HG02970 (cell line): ENCODE results near the gene OLFML1.
A peak's percentile ranks its signal among the peaks of the same experiment; 100 is the strongest.

Source experiments
- ATAC-seq: cut with Tn5 transposase; IDR thresholded peaks from one replicate; pipeline ENCODE4 v1.9.1; 2021; ENCODE audit warnings: mild to moderate bottlenecking, moderate library complexity, moderate number of reproducible peaks; ENCODE audit not compliant: unreplicated experiment, low FRiP score

The OLFML1 gene

GRCh38 chr11:7473717-7474116 lies 11.6 kb upstream of the OLFML1 start:
- peak; percentile 66 for ATAC-seq

- no peak for ATAC-seq
These were observed 5.2 kb upstream of the OLFML1 start for GRCh38 chr11:7480113-7480512.

GRCh38 chr11:7484131-7484530 lies 1.2 kb upstream of the OLFML1 start:
- ATAC-seq = no peak

GRCh38 chr11:7484645-7485044 lies 661 bp upstream of the OLFML1 start:
- ATAC-seq = no peak

- no peak for ATAC-seq
These were observed 933 bp downstream of the OLFML1 start for GRCh38 chr11:7486098-7486780.

GRCh38 chr11:7486781-7487140 lies 1.5 kb downstream of the OLFML1 start:
- ATAC-seq = no peak

GRCh38 chr11:7487360-7487759 lies 2.1 kb downstream of the OLFML1 start:
- no peak for ATAC-seq

- no peak for ATAC-seq
These were observed 3.4 kb downstream of the OLFML1 start for GRCh38 chr11:7488681-7489080.

GRCh38 chr11:7489376-7489775 lies 4.1 kb downstream of the OLFML1 start:
- no peak for ATAC-seq

GRCh38 chr11:7490054-7490453 lies 4.7 kb downstream of the OLFML1 start:
- ATAC-seq = no peak

GRCh38 chr11:7490535-7490934 lies 5.2 kb downstream of the OLFML1 start:
- no peak for ATAC-seq

GRCh38 chr11:7492253-7492652 lies 6.9 kb downstream of the OLFML1 start:
- no peak for ATAC-seq

- ATAC-seq = no peak
These were observed 8.4 kb downstream of the OLFML1 start for GRCh38 chr11:7493670-7494069.

GRCh38 chr11:7494086-7494745 lies 8.9 kb downstream of the OLFML1 start:
- ATAC-seq = no peak

- ATAC-seq = peak; percentile 82
These were observed 10.7 kb downstream of the OLFML1 start for GRCh38 chr11:7495882-7496551.

GRCh38 chr11:7498193-7498592 lies 12.9 kb downstream of the OLFML1 start:
- no peak for ATAC-seq

GRCh38 chr11:7499081-7499480 lies 13.8 kb downstream of the OLFML1 start:
- ATAC-seq = no peak

GRCh38 chr11:7500251-7500650 lies 14.9 kb downstream of the OLFML1 start:
- ATAC-seq = no peak

- ATAC-seq = no peak
These were observed 15.9 kb downstream of the OLFML1 start for GRCh38 chr11:7501251-7501650.

- no peak for ATAC-seq
These were observed 16.6 kb downstream of the OLFML1 start for GRCh38 chr11:7501894-7502293.

- ATAC-seq = no peak
These were observed 20.9 kb downstream of the OLFML1 start for GRCh38 chr11:7506243-7506642.

GRCh38 chr11:7508087-7508486 lies 22.8 kb downstream of the OLFML1 start:
- ATAC-seq = no peak
